ENCODE measurements around the gene LCLAT1.

DNA sequence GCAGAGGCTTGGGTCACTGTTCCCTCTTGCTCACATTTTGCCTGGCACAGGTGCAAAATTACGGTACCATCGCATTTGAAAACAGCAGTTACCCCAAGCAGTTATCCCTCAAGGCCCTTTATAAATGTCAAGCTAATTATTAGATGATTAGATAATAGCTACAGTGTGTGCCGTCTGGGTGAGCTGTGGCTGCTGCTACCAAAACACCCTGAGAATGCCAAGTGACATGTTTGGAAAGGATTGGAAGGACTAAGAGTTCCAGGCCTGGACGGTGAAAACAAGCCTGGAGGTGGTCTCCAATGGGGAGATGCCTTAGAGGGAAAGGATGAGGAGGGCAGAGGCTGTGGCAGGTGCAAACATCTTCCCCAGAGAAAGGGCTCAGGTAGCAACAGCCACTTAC lies 239.6 kb downstream of the LCLAT1 start:
- TF ChIP-seq, protein P1, sequence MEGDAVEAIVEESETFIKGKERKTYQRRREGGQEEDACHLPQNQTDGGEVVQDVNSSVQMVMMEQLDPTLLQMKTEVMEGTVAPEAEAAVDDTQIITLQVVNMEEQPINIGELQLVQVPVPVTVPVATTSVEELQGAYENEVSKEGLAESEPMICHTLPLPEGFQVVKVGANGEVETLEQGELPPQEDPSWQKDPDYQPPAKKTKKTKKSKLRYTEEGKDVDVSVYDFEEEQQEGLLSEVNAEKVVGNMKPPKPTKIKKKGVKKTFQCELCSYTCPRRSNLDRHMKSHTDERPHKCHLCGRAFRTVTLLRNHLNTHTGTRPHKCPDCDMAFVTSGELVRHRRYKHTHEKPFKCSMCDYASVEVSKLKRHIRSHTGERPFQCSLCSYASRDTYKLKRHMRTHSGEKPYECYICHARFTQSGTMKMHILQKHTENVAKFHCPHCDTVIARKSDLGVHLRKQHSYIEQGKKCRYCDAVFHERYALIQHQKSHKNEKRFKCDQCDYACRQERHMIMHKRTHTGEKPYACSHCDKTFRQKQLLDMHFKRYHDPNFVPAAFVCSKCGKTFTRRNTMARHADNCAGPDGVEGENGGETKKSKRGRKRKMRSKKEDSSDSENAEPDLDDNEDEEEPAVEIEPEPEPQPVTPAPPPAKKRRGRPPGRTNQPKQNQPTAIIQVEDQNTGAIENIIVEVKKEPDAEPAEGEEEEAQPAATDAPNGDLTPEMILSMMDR (IDR thresholded peaks at IDR 0.05) = no peak
- TF ChIP-seq POLR2A (IDR thresholded peaks at IDR 0.05) (no peak), POLR2AphosphoS5 (IDR thresholded peaks at IDR 0.05) (no peak), EP300 (IDR thresholded peaks at IDR 0.05) (no peak)

Measured in suprapubic skin (tissue), 4 donors.